Measurements from ENCODE around the gene LGMN. TPM values are rescaled to one million over a fixed set of nuclear protein-coding genes. Genes with fewer than 3 reads are reported as not detected.

LGMN gene
- polyA plus RNA-seq, 1 of the 3 experiments (the other 2 are of a cell fraction), result 76.3 TPM

DNA sequence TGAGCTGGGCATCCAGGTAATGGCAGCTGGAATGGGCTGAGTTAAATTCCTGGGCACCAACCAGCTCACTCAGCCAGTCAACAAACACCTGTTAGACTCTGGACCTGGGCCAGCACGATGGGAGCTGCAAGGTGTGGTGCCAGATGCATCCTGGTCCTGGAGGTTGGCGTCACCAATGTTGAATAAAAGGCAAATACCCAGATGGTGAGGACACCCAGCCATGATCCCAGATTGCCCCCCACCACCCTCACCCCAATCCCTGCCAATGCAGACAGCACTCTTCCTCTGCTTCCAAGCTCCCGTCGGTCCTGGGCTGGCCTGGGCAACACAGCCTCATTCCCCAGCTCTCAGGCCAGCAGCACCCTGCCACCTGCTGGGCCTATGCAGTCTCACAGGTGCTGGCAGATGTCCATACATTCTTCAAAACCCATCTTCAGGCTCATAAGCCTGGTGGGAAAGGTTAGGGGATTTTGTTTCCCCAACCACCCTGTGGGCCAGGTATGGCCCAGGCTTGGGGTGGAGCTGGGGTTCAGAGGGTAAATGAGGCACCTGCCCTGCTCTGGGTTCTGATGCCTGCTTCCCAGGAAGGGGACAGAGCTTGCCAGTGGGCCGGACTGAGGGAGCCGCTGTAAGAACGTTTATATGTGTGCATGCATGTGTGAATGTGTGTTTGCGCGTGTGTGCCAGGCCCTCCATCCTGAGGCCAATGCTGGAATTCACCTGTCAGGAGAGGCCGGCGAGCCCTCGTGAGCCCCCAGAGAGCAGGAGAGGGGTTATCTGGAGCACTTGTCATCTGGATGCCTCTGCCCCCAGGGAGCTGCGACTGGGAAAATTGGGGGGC is 58.0 kb downstream of the LGMN start:
- H2AFZ ChIP-seq (ENCODE audit: low read depth), result no peak overlapping the region
- no peak overlapping the region for H3K9ac ChIP-seq
- H3F3A ChIP-seq (replicated peaks; ENCODE audit: insufficient read depth), result no peaks in the 10 kb centered on the region
- no peaks in the 10 kb centered on the region for H3K9me3 ChIP-seq
- H3K4me2 ChIP-seq, result no peak overlapping the region
- no peaks in the 10 kb centered on the region for H3K27me3 ChIP-seq (ENCODE audit: insufficient read depth)
- CTCF ChIA-PET, result interaction anchor here (0.6 to 8.0 kb wide), 20 partner anchors 8 to 597 kb away, joined by 3 to 186 read pairs (median 4); partner anchors contain the start of genes GOLGA5 and LGMN
- no peak overlapping the region for H3K27ac ChIP-seq (ENCODE audit: low read depth in 2 of 2, low read length in 1 of 2)
- no peaks in the 10 kb centered on the region for H3K79me2 ChIP-seq (ENCODE audit: insufficient read depth)
- H3K9me2 ChIP-seq, result no peaks in the 10 kb centered on the region
- H3K36me3 ChIP-seq (replicated peaks in 1 of 2; ENCODE audit: control insufficient read depth in 1 of 2, insufficient read depth in 2 of 2, low read length in 1 of 2), result peaks cover 0 to 10% of the 10 kb centered on the region in 2 experiments
- H4K20me1 ChIP-seq (ENCODE audit: insufficient read depth), result no peaks in the 10 kb centered on the region
- peak; percentile 74 for DNase-seq
- peaks cover 7 to 25% of the 10 kb centered on the region in 2 experiments; a peak in 1 of 4 replicates for H3K4me1 ChIP-seq (ENCODE audit: control insufficient read depth in 1 of 2, insufficient read depth in 2 of 2, low read depth in 1 of 2, low read length in 1 of 2)
- whole genome bisulfite sequencing (ENCODE audit: low lambda C conversion rate), result 73% methylated on average over 9 of the region's 13 CpGs
- TF ChIP-seq NFIC (IDR thresholded peaks at IDR 0.05; ENCODE audit: borderline replicate concordance) (peak; percentile 28; the same call in 1 of the 2 replicates), FOXM1 (IDR thresholded peaks at IDR 0.05; ENCODE audit: low read depth) (no peak), RAD21 (IDR thresholded peaks at IDR 0.05; ENCODE audit: low read length) (peak; percentile 58), SMC3 (IDR thresholded peaks at IDR 0.05; ENCODE audit: low read depth, low read length) (peak; percentile 45), JUND (IDR thresholded peaks at IDR 0.05) (no peak)
- TF ChIP-seq, protein P1, sequence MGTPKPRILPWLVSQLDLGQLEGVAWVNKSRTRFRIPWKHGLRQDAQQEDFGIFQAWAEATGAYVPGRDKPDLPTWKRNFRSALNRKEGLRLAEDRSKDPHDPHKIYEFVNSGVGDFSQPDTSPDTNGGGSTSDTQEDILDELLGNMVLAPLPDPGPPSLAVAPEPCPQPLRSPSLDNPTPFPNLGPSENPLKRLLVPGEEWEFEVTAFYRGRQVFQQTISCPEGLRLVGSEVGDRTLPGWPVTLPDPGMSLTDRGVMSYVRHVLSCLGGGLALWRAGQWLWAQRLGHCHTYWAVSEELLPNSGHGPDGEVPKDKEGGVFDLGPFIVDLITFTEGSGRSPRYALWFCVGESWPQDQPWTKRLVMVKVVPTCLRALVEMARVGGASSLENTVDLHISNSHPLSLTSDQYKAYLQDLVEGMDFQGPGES (IDR thresholded peaks at IDR 0.05; ENCODE audit: low read depth, low read length), result no peak
- TF ChIP-seq, protein P2, sequence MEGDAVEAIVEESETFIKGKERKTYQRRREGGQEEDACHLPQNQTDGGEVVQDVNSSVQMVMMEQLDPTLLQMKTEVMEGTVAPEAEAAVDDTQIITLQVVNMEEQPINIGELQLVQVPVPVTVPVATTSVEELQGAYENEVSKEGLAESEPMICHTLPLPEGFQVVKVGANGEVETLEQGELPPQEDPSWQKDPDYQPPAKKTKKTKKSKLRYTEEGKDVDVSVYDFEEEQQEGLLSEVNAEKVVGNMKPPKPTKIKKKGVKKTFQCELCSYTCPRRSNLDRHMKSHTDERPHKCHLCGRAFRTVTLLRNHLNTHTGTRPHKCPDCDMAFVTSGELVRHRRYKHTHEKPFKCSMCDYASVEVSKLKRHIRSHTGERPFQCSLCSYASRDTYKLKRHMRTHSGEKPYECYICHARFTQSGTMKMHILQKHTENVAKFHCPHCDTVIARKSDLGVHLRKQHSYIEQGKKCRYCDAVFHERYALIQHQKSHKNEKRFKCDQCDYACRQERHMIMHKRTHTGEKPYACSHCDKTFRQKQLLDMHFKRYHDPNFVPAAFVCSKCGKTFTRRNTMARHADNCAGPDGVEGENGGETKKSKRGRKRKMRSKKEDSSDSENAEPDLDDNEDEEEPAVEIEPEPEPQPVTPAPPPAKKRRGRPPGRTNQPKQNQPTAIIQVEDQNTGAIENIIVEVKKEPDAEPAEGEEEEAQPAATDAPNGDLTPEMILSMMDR (IDR thresholded peaks at IDR 0.05), result peak; percentile 61
- POLR2A ChIA-PET, result no interaction called here
- H3K4me3 ChIP-seq (ENCODE audit: low read depth in 2 of 2, low read length in 1 of 2), result no peak overlapping the region

- POLR2A ChIA-PET, result interaction anchor here (0.7 kb wide), 1 partner anchor 249 kb away, joined by 3 read pairs; no protein-coding TSS in a partner anchor
Observed at GRCh38 chr14:92688434-92689375, 59.7 kb downstream of the LGMN start.

More at GRCh38 chr14:92688434-92689375, 59.7 kb downstream of the LGMN start:
- peaks cover 0 to 10% of the 10 kb centered on the region in 2 experiments for H3K36me3 ChIP-seq (replicated peaks in 1 of 2; ENCODE audit: control insufficient read depth in 1 of 2, insufficient read depth in 2 of 2, low read length in 1 of 2)
- H3K4me3 ChIP-seq (ENCODE audit: low read depth in 2 of 2, low read length in 1 of 2), result no peak overlapping the region
- no peaks in the 10 kb centered on the region for H3K9me3 ChIP-seq
- H2AFZ ChIP-seq (ENCODE audit: low read depth), result no peak overlapping the region
- H3F3A ChIP-seq (replicated peaks; ENCODE audit: insufficient read depth), result peaks cover 6% of the 10 kb centered on the region
- no peaks in the 10 kb centered on the region for H3K79me2 ChIP-seq (ENCODE audit: insufficient read depth)
- WGBS (ENCODE audit: low lambda C conversion rate), result 89% methylated on average over 22 of the region's 30 CpGs
- no peak overlapping the region for H3K9ac ChIP-seq
- H3K27ac ChIP-seq (ENCODE audit: low read depth in 2 of 2, low read length in 1 of 2), result no peak overlapping the region
- CTCF ChIA-PET, result interaction anchor here (0.9 to 8.0 kb wide), 11 partner anchors 7 to 771 kb away, joined by 3 to 186 read pairs (median 14); partner anchors contain the start of genes GOLGA5 and LGMN
- H4K20me1 ChIP-seq (ENCODE audit: insufficient read depth), result no peaks in the 10 kb centered on the region
- peaks cover 7 to 25% of the 10 kb centered on the region in 2 experiments; a peak in 1 of 4 replicates for H3K4me1 ChIP-seq (ENCODE audit: control insufficient read depth in 1 of 2, insufficient read depth in 2 of 2, low read depth in 1 of 2, low read length in 1 of 2)
- DNase-seq, result peak; percentile 59
- TF ChIP-seq RXRA (IDR thresholded peaks at IDR 0.05; ENCODE audit: borderline replicate concordance, low read depth), result no peak
- no peak overlapping the region for H3K4me2 ChIP-seq
- H3K9me2 ChIP-seq, result no peaks in the 10 kb centered on the region
- no peaks in the 10 kb centered on the region for H3K27me3 ChIP-seq (ENCODE audit: insufficient read depth)
